Mesothelial cell of epicardium (in vitro differentiated cells): ENCODE results near the gene RAET1L. TPM values are rescaled to one million over a fixed set of nuclear protein-coding genes. Genes with fewer than 3 reads are reported as not detected.

ENCODE experiments used
- DNase-seq, 2 experiments: peaks; one replicate each; pipeline ENCODE4 v3.0.0; 2021; ENCODE audit warnings: low spot score in 2 of 2; ENCODE audit not compliant: unreplicated experiment in 2 of 2
- H3K27ac Mint-ChIP-seq: 2 replicates; pipeline ENCODE4 v1.8.0; 2021; ENCODE audit warnings: mixed read lengths
- H3K27me3 Mint-ChIP-seq: 2 replicates; pipeline ENCODE4 v1.8.0; 2021; ENCODE audit warnings: low read depth, mixed read lengths
- H3K36me3 Mint-ChIP-seq: 2 replicates; pipeline ENCODE4 v1.8.0; 2021; ENCODE audit warnings: mixed read lengths
- H3K4me1 Mint-ChIP-seq: 2 replicates; pipeline ENCODE4 v1.8.0; 2021; ENCODE audit warnings: mixed read lengths
- H3K4me3 Mint-ChIP-seq: 2 replicates; pipeline ENCODE4 v1.8.0; 2021; ENCODE audit warnings: mild to moderate bottlenecking, moderate library complexity, mixed read lengths
- H3K9me3 Mint-ChIP-seq: 2 replicates; pipeline ENCODE4 v1.8.0; 2021; ENCODE audit warnings: mixed read lengths
- CTCF ChIP-seq: fragments of 200-600 bp; sonication (generic); IDR thresholded peaks from one replicate; pipeline ENCODE4 v1.5.0; 2021; ENCODE audit warnings: antibody characterized with exemption; ENCODE audit not compliant: unreplicated experiment
- total RNA-seq: library from RNA; stranded (reverse); gene quantifications from 3 replicates; pipeline ENCODE4 v1.2.1, GENCODE V29; 2021

The RAET1L gene
- total RNA-seq, 1 donor from 2014 or later = not detected

- no peak for TF ChIP-seq CTCF
- H3K27me3 Mint-ChIP-seq = peaks cover 86% of the 10 kb centered on the region
Measured at GRCh38 chr6:150002710-150003109, 22.6 kb downstream of the RAET1L start.

GRCh38 chr6:150001295-150002008, 23.9 kb downstream of the RAET1L start:
- no peak for TF ChIP-seq CTCF
- DNase-seq = no peak
- H3K4me1 Mint-ChIP-seq = peaks cover 3% of the 10 kb centered on the region
- H3K27ac Mint-ChIP-seq = no peak overlapping the region
- peaks cover 87% of the 10 kb centered on the region for H3K27me3 Mint-ChIP-seq
- no peaks in the 10 kb centered on the region for H3K9me3 Mint-ChIP-seq
- H3K36me3 Mint-ChIP-seq = no peaks in the 10 kb centered on the region
- no peak overlapping the region for H3K4me3 Mint-ChIP-seq

More at GRCh38 chr6:150002710-150003109, 22.6 kb downstream of the RAET1L start:
- Mint-ChIP-seq H3K4me1 (peaks cover 3% of the 10 kb centered on the region), H3K4me3 (no peak overlapping the region), H3K36me3 (no peaks in the 10 kb centered on the region), H3K27ac (no peak overlapping the region), H3K9me3 (no peaks in the 10 kb centered on the region)
- no peak for DNase-seq

- no peak for DNase-seq
- Mint-ChIP-seq H3K27me3 (peaks cover 95% of the 10 kb centered on the region), H3K27ac (no peak overlapping the region)
Measured at GRCh38 chr6:149999636-150000035, 25.7 kb downstream of the RAET1L start.

GRCh38 chr6:149995971-149996370, 29.4 kb downstream of the RAET1L start:
- H3K27me3 Mint-ChIP-seq = peaks cover 96% of the 10 kb centered on the region
- no peak for DNase-seq
- no peak for TF ChIP-seq CTCF
- H3K27ac Mint-ChIP-seq = no peak overlapping the region
- no peaks in the 10 kb centered on the region for H3K36me3 Mint-ChIP-seq
- H3K4me3 Mint-ChIP-seq = no peak overlapping the region
- H3K9me3 Mint-ChIP-seq = no peaks in the 10 kb centered on the region
- H3K4me1 Mint-ChIP-seq = peaks cover 4% of the 10 kb centered on the region

More at GRCh38 chr6:149999636-150000035, 25.7 kb downstream of the RAET1L start:
- H3K4me1 Mint-ChIP-seq = peaks cover 3% of the 10 kb centered on the region
- H3K4me3 Mint-ChIP-seq = no peak overlapping the region
- H3K9me3 Mint-ChIP-seq = no peaks in the 10 kb centered on the region
- no peak for TF ChIP-seq CTCF
- no peaks in the 10 kb centered on the region for H3K36me3 Mint-ChIP-seq

- TF ChIP-seq CTCF = no peak
- DNase-seq = no peak
- no peak overlapping the region for H3K27ac Mint-ChIP-seq
- no peaks in the 10 kb centered on the region for H3K36me3 Mint-ChIP-seq
- H3K4me1 Mint-ChIP-seq = peaks cover 9% of the 10 kb centered on the region
- no peak overlapping the region for H3K4me3 Mint-ChIP-seq
- no peaks in the 10 kb centered on the region for H3K9me3 Mint-ChIP-seq
- H3K27me3 Mint-ChIP-seq = peaks cover 96% of the 10 kb centered on the region
Measured at GRCh38 chr6:149995235-149995750, 30.0 kb downstream of the RAET1L start.
